Esophagus mucosa (tissue), 1 donor: ENCODE results near the gene SETD2. TPM values are rescaled to one million over a fixed set of nuclear protein-coding genes. Genes with fewer than 3 reads are reported as not detected.
A peak's percentile ranks its signal among the peaks of the same experiment; 100 is the strongest.

ENCODE experiments used
- ATAC-seq: fragments of 200-7000 bp; cut with Tn5 transposase; one replicate; pipeline ENCODE4 v1.9.1; 2020
- total RNA-seq: library from RNA; stranded (reverse); gene quantifications from one replicate; pipeline ENCODE4 v1.2.4, GENCODE V29; 2023
- donor health status: DM: yes; HTN: yes; CAD: no.

SETD2 gene
- total RNA-seq, 1 donor from 2014 or later = 26.6 TPM

DNA sequence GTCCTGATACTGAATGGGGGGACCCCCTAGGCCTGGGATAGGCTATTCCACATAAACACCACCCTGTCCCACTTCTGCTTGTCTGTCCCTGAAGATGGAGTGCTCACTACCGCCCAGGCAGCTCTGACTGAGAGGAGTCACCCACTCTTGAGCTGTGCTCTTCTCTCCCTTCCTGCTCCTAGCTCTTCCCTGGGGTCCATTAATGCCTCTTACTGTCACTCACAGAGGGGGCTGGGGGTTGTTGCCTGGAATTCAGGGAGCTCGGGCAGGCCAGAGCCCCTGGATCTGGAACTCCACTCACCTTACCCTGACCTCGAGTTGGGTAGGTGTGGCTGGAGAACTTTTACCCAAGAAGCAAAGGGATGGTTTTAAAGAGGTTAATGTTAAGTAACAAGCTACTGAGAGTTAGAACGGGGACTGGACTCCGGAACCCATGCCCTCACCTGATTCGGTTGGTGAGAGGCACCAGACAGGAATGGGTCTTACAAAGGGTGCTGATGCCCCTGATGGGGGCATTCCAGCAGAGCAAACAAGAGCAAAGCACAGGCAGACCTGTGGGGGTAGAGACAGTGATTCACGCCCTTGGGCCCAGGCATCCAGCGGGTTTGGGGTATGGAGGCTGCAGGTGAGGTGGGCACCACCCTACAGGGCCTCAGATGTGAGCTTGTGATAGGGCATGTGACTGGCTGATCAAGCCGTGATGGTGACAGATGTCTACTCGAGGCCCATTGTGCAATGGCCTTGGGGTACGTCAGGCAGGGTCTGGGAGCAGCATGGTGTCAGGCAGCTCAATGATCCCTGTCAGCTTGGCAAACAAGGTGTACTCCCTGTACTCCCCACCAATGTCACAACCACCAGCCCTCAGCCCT is 179.1 kb downstream of the SETD2 start:
- no peak for ATAC-seq

DNA sequence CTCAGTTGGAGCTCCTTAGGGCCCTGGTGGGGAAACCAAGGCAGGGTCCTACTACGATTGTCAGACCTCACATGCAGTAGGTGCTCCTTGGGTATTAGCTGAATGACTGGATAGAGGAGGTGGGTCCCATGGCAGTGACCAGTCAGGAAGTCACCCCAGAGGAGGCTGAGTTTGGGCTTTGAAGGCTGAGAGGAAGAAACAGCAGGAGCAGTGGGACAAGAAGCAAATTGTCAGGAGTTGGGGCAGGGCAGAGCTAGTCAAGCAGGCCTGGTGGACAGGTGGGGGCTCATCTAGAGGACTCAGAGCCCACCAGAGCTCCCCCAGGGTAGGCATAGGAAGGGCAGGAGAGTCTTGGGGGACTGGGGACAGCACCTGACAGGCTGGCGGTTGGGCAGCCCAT is 181.4 kb downstream of the SETD2 start:
- ATAC-seq = no peak

DNA sequence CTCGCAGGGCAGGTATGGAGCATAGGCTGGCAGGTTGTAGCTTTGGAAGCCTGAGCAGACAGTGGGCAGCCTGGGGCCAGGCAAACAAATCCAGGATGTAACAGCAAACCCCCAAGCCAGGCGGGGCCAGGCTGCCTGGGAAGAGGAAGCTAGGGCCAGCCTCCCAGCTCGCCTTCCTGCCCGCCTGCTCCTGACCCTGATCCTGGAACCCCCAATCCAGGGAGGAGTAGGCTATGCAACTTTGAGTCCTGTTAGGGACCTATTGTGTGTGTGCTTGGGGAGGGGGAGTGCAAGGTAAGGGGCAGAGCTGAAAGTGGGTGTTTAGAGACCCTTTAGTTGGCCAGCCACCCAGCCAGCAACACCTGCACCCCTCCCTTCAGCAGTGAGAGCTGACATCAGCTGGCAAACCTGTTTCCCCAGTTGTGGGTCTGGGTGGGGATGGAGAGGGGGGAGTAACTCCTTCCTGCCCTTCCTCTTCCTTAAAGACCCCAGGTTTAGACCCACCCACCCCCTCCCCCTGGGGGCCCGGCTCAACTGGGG is 181.9 kb downstream of the SETD2 start:
- peak; percentile 35 for ATAC-seq

DNA sequence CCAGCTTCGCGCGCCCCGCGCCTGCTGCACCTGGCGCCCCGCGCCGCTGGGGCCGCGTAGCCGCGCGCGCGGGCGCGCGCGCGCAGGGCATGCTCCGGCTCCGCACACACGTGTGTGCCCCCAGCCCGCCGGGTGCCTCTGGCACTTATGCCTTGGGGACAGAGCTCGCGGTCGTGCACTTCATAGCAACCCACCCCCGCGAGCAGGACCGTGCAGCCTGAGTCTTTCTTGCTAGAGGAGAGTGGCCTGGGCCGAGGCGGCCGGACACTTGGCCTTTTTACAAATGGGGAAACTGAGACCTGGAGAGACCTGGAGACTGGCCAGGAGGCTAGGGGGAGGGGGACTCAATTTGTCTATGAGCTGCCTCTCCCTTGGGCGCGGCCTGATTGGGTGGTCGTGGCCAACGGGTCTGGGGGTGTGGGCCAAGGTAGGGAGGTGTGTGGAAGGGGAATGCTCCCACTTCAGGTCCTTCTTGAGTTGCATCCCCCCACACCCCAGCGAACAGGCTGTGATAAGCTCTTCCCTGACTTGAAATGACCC is 183.9 kb downstream of the SETD2 start:
- no peak for ATAC-seq

DNA sequence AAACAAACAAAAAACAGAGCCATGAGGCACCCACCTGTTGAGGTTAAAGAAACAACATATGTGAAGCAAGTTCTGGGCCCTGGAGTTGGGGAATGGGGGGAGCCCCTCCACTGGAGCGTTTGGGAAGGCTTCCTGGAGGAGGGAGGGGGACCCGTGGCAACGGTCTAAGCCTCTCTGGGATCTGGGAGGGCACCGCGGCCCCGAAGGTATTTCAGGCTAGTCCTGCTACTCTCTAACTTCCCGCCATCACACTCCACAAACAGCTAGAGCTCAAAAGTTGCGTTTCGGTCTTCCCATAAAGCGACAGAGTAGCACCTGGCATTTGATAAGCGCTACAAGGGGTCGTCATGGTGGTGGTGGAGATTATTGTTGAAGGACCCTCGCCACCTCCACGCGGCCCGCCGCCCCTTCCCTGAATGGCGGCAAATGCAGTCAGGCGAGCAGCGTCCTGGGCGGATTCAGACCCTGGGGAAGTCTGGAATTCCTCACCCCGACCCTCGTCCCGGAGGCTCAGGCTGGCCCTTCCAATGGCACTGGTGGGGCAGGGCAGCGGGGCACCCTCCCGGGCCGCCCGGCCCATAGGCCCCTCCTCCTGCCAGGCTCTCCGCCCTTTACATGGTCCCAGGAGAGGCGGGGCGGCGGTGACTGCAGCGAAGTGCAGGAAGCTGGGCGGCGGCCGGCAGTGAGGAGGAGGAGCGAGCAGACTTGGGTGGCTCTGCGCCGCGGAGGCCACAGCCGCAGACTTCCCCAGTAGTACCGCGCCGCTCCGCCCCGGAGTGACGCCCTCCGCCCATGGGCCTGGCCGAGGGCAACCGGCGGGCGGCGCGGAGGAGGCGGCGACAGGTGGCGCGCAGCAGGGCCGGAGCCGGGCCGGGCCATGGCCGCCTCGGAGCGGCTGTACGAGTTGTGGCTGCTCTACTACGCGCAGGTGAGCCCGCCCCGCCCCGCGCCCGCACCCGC is 184.6 kb downstream of the SETD2 start, which contains the start of gene NBEAL2:
TSS of gene NBEAL2 (plus strand) at position 682 of the 960 bp plus-strand sequence. CDS start at position 878, 196 bp downstream.
- peak; percentile 78 for ATAC-seq

DNA sequence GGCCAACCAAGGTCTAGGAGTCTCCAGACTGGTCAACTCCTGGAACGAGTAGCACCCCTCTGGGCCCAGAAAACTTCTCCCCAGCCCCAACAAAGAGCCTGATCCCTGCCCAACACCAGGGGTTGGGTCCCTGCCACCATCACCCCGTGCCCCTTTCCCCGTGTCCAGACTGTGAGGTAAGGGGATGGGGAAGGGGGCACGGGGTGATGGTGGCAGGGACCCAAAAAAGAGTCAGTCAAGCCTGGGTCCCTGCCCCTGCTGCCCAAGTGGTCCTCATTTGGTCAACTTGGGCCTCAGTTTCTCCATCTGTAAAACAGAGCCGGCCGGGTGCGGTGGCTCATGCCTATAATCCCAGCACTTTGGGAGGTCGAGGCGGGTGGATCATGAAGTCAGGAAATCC is 185.5 kb downstream of the SETD2 start:
- no peak for ATAC-seq

DNA sequence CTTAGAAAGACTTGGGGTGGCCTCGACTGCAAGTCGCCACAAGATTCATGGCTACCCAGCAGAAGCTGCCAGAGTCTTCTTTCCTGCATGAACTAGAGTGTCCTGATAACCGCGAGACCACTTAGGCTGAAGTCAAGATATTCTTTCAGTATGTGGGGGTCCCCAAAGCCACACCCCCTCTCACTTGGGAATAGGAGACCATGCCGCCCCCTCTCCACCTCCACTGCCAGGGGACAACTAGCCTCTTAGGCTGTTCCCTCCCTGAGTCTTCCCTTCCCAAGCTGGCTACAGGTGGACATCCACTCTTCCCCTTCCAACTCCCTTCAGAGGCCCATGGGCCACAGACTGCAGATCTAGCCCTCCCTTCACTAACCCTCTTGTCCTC is 186.1 kb downstream of the SETD2 start:
- no peak for ATAC-seq

DNA sequence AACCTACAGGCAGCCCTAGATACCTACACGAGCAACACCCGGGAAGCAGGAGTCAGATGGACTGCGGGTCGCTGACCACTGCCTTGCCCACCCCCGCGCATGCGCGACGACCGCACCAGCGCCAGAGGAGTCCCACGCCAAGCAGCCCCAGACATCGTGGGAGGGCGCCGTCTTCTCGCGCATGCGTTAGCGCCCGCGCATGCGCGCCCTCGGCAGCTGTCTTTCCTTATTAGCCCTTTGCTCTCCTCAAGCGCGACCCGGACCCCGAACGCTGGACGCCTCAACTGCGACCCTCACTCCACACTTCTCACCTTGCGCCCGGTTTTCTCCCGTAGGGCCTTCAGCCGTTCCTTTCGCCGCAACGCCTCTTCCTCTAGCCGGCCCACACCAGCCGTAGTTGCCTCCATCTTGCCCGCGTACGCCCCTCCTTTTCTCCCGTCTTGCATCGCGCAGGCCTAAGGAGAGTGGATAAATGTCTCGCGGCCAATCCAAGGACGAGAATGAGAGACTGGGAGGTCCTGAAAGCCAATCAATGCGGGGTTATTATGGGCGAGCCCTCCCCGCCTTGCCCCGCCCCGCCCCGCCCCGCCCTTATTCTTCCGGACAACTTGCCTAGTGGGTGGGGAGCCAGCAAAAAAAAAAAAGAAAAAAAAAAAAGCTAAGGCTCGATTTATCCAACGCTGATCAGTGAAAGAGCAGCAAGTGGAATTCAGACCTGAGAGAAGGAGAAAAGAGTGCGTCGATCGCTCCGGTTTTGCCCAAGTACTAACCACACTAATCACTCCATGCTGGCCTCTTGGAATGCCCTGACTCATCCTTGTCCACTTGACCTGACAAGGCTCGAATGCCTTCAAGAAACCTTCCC is 187.4 kb downstream of the SETD2 start, which contains the start of gene CCDC12:
TSS of gene CCDC12 (minus strand) at position 420 of the 865 bp plus-strand sequence. CDS start at position 407, 13 bp downstream.
- ATAC-seq = peak; percentile 75

DNA sequence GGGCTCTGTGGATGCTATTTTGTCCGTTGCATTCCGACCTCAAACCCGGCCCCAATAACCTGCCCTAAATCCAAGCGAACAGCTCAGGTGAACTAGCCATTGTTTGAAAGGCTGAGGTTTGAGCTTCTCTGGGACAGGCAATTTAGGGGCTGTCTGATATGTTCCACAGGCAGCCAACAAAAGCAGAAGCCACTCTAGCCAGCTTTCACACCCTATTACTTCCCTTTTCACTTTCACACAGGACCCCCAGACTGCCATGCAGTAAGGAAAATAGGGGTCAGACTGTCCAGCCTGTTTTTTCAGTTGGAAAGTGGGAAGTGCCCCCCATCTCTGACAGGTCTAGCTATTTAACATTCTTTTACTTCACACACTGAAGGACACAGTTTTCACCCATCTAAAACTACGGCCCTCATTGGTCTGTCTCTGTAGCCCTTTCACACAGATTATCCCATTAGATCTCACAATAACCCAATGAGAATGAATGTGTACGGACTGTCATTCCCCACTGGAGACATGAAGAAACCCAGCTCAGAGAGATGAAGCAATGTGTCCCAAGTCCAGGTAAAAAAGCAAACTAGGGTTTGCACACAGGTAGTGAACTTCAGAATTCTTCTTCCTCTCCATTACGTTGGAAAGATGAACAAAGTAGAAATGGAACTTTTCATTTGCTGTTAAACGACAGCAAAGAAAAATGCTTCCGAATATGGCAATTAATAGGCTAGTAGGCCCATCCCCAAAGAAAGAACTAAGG is 189.3 kb downstream of the SETD2 start:
- no peak for ATAC-seq

DNA sequence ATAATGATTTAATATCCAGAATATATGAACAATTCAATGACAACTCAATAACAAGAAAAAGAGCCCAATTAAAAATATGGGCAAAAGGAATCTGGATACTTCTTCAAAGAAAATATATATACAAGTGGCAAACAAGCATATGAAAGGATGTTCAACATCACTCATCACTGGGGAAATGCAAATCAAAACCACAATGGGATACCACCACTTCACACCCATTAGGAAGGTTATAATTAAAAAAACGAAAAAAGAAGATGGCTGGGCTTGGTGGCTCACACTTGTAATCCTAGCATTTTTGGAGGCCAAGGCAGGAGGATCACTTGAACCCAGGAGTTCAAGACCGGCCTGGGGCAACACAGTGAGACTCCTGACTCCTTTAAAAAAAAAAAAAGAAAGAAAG is 191.5 kb downstream of the SETD2 start:
- no peak for ATAC-seq

DNA sequence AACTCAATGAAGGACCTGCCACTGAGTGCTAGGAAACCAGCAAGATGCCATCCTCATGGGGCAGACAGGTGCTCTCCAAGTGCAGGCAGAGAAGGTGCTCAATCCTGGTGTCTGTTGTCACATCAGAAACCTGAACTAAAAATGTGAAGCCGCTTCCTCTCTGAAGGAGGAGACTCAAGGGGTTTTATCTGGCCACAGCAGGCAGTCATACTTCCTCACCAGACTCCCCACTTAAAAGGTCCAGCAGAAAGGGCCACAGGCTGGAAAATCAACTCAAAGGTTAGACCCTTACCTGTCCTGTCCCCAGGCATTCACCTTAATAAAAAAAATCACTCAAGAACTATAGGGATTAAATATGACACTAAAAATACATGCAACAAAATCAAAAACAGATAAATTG is 192.2 kb downstream of the SETD2 start:
- no peak for ATAC-seq

DNA sequence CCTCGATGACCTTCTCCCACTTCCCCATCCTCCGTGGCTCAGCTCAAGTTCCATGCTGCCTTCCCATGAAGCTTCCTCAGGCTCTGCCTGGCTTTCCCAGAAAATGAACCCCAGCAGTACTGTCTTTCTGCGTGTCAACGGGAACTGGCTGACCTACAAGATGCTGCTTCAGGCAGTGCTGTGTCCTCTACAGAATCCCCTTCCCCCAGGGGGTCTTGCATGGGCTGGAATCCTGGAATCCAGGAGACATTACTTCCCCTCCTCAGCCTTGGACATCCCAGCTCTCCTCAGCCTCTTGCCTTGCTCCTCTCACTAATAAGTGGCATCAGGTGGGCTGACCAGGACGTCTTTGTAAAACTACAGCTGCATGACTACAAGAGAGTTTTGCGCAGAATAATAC is 192.8 kb downstream of the SETD2 start:
- no peak for ATAC-seq

DNA sequence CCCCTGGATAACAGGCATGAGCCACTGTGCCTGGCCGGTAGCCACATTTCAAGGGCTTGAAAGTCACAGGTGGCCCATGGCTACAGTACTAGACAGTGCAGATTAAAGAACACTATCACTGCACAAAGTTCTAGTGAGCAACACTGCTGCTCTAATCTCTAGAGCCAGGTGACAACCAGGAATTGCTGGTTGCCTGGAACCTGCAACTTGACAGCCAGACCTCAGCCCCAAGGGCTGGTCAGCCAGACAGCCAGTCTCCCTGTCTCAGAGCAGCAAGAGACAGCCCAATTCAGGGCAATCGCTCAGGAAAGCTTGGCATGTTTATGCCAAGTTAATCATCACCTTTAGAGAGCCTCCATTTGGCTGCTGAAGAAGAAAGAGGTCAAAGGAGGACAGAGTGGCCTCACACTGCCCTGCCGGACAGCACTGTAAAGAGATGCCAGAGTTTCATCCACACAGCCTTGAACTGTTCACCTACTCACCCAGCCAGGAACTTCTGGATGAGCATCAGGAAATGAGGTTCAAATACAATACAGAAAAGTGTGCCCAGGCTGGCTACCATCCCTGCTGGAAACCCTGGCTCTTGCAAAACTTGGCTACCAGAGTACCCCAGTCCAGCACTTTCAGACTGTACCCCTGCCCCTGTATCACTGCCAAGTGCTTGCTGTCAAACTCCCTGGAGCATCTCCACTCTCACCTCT is 193.4 kb downstream of the SETD2 start:
- ATAC-seq = peak; percentile 5

DNA sequence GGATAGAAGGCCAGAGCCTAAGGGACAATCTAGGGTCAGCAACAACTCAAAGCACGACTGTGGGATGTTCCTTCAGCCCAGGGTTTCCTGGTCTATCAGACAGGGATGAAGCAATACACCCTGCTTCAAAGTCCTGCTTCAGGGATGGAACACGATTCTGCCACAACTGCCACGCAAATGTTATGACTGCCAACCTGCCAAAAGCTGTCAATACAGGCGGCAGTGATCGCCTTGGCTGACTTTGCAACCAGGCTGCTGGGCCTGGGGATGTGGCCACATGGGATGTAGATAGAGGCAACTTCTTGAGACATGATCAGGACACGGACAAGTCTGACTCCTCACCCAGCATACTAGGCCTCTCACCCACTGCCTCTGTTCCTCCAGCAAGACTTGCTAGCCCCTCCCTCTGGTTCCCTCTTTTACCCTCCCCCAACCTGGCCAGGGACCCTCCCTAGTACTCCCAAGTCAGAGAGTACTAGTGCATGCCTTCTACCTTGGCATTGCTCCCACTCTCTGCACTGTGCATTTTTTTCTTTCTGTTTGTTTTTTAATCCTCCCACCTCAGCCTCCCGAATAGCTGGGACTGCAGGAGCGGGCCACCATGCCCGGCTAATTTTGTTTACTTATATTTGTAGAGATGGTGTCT is 195.0 kb downstream of the SETD2 start:
- ATAC-seq = no peak

DNA sequence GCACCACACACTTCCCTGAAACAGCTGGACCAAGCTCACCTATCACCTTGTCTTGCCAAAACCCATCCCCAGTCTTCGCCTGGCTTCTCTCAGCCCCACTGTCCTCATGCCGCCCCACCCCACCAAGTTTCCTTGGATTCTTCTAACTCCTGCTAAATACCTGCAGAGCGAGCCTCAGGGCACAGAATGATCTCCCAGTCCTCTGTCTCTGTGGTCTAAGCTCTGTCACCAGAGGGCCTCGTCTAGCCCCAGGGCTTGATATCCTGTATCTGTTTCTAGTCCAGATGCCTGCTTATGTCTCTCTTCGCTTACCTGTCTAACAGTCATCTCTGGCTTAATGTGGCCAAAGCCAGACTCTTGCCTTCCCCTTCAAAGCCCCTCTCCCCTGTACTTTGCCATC is 197.1 kb downstream of the SETD2 start:
- ATAC-seq = no peak
